NT2/D1 (cell line): ENCODE results near the gene CACNA1G.

ENCODE experiments used
- SUZ12 ChIP-seq: IDR thresholded peaks from 2 replicates; pipeline ENCODE4 v1.6.1; 2011; ENCODE audit not compliant: insufficient read length, insufficient read depth; ENCODE audit errors: extremely low read depth
- YY1 ChIP-seq: IDR thresholded peaks from 2 replicates; pipeline ENCODE4 v1.6.1; 2011; ENCODE audit not compliant: insufficient read length, insufficient read depth
- ZNF274 ChIP-seq: IDR thresholded peaks from 2 replicates; pipeline ENCODE4 v1.6.1; 2011; ENCODE audit warnings: mild to moderate bottlenecking, low read depth, low read length

GRCh38 chr17:50541402-50541715 lies 19.2 kb upstream of the CACNA1G start:
- no peak for TF ChIP-seq SUZ12
- TF ChIP-seq ZNF274, result no peak
- no peak for TF ChIP-seq YY1
